ENCODE measurements around the gene SLC20A1.

Gene SLC20A1

DNA sequence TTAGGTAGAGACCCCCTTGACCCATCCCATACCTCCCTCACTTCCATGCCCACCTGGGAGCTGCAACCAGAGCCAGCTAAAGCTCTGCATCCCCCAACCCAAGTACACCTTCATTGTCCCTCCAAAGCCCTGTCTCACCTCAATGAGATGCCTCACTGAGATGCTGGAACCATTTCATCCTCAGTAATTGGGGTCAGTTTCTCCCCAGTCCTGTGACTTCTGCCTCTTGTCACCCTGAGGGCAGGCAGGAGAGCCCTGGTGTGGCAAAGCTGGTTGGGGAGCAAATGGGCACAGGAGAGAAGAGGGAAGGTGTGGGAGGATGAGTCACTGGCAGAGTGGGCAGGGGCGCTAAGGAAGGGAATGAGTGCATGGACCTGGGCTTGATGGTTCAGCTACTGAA is 47.2 kb downstream of the SLC20A1 start:
- Histone ChIP-seq H3K36me3 (ENCODE audit: insufficient read depth, low read length) (no peaks in the 10 kb centered on the region), H3K9ac (ENCODE audit: low read length) (no peak overlapping the region), H3K9me2 (ENCODE audit: low read depth, low read length) (no peaks in the 10 kb centered on the region), H3F3A (ENCODE audit: insufficient read depth, low read length) (no peaks in the 10 kb centered on the region), H3K79me2 (ENCODE audit: insufficient read depth, low read length) (no peaks in the 10 kb centered on the region), H2AFZ (ENCODE audit: low read length) (no peak overlapping the region), H3K4me3 (ENCODE audit: low read depth, low read length, poor library complexity, severe bottlenecking) (no peak overlapping the region), H3K27me3 (ENCODE audit: insufficient read depth, low read length) (0 out of 2 replicates have a peak, but pooled peaks cover 5% of the 10 kb centered on the region), H3K4me1 (ENCODE audit: insufficient read depth, low read length, severe bottlenecking) (no peaks in the 10 kb centered on the region), H3K27ac (ENCODE audit: low read depth, low read length, poor library complexity, severe bottlenecking) (no peak overlapping the region), H3K9me3 (ENCODE audit: low read length) (no peaks in the 10 kb centered on the region), H3K4me2 (ENCODE audit: low read length) (no peak overlapping the region), H4K20me1 (ENCODE audit: insufficient read depth, low read length) (no peaks in the 10 kb centered on the region)
- TF ChIP-seq EZH2 (IDR thresholded peaks at IDR 0.05; ENCODE audit: borderline replicate concordance, low read length), result no peak
- TF ChIP-seq, protein P1, sequence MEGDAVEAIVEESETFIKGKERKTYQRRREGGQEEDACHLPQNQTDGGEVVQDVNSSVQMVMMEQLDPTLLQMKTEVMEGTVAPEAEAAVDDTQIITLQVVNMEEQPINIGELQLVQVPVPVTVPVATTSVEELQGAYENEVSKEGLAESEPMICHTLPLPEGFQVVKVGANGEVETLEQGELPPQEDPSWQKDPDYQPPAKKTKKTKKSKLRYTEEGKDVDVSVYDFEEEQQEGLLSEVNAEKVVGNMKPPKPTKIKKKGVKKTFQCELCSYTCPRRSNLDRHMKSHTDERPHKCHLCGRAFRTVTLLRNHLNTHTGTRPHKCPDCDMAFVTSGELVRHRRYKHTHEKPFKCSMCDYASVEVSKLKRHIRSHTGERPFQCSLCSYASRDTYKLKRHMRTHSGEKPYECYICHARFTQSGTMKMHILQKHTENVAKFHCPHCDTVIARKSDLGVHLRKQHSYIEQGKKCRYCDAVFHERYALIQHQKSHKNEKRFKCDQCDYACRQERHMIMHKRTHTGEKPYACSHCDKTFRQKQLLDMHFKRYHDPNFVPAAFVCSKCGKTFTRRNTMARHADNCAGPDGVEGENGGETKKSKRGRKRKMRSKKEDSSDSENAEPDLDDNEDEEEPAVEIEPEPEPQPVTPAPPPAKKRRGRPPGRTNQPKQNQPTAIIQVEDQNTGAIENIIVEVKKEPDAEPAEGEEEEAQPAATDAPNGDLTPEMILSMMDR (IDR thresholded peaks at IDR 0.05; ENCODE audit: low read length), result no peak

DNA sequence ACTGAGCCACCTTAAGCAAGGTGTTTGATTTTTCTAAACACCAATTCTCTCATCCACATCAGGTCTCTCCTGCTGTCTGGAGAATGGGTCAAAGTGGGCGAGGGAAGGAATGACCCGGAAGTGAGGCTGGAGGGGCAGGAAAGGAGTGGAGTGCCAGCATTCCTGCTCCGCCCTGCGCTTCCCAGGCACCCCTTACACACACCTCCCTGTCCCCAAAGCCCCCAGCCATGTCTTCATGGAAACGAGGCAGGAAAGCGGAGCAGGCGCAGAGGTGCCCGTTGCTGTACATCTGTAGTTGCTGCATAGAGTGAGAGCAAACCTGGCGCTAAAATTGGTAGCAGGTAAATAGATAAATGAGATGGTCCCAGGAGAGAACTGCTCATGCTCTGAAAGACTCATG is 47.9 kb downstream of the SLC20A1 start:
- Histone ChIP-seq H4K20me1 (ENCODE audit: insufficient read depth, low read length) (no peaks in the 10 kb centered on the region), H3K9ac (ENCODE audit: low read length) (no peak overlapping the region), H2AFZ (ENCODE audit: low read length) (no peak overlapping the region), H3K79me2 (ENCODE audit: insufficient read depth, low read length) (no peaks in the 10 kb centered on the region), H3K4me1 (ENCODE audit: insufficient read depth, low read length, severe bottlenecking) (no peaks in the 10 kb centered on the region), H3K36me3 (ENCODE audit: insufficient read depth, low read length) (no peaks in the 10 kb centered on the region), H3K27ac (ENCODE audit: low read depth, low read length, poor library complexity, severe bottlenecking) (no peak overlapping the region), H3K4me3 (ENCODE audit: low read depth, low read length, poor library complexity, severe bottlenecking) (no peak overlapping the region), H3K4me2 (ENCODE audit: low read length) (no peak overlapping the region), H3K27me3 (ENCODE audit: insufficient read depth, low read length) (0 out of 2 replicates have a peak, but pooled peaks cover 5% of the 10 kb centered on the region), H3K9me2 (ENCODE audit: low read depth, low read length) (no peaks in the 10 kb centered on the region), H3K9me3 (ENCODE audit: low read length) (no peaks in the 10 kb centered on the region), H3F3A (ENCODE audit: insufficient read depth, low read length) (no peaks in the 10 kb centered on the region)
- TF ChIP-seq, protein P1 (IDR thresholded peaks at IDR 0.05; ENCODE audit: low read length), result no peak
- TF ChIP-seq EZH2 (IDR thresholded peaks at IDR 0.05; ENCODE audit: borderline replicate concordance, low read length), result no peak

DNA sequence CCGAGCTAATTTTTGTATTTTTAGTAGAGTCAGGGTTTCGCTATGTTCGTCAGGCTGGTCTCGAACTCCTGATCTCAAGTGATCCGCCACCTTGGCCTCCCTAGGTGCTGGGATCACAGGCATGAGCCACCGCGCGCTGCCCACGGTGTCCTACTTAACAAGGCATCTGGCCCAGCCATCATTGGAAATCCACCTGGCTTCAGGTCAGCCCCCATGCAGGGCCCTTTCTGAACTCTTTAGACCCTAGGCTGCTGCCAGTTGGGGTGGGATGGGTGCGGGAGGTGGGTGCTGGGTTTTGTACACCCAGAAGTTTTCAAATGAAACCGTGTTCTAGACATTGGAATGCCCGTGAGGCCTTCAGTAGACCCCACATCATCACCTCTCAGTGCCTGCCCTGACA is 48.4 kb downstream of the SLC20A1 start:
- H3K9ac ChIP-seq (ENCODE audit: low read length), result no peak overlapping the region
- no peak overlapping the region for H3K4me3 ChIP-seq (ENCODE audit: low read depth, low read length, poor library complexity, severe bottlenecking)
- H3K9me3 ChIP-seq (ENCODE audit: low read length), result no peaks in the 10 kb centered on the region
- TF ChIP-seq, protein P1 (IDR thresholded peaks at IDR 0.05; ENCODE audit: low read length), result no peak
- no peak overlapping the region for H3K4me2 ChIP-seq (ENCODE audit: low read length)
- H3K9me2 ChIP-seq (ENCODE audit: low read depth, low read length), result no peaks in the 10 kb centered on the region
- no peaks in the 10 kb centered on the region for H3F3A ChIP-seq (ENCODE audit: insufficient read depth, low read length)
- H3K27ac ChIP-seq (ENCODE audit: low read depth, low read length, poor library complexity, severe bottlenecking), result no peak overlapping the region
- no peaks in the 10 kb centered on the region for H4K20me1 ChIP-seq (ENCODE audit: insufficient read depth, low read length)
- no peaks in the 10 kb centered on the region for H3K79me2 ChIP-seq (ENCODE audit: insufficient read depth, low read length)
- H3K27me3 ChIP-seq (ENCODE audit: insufficient read depth, low read length), result 0 out of 2 replicates have a peak, but pooled peaks cover 5% of the 10 kb centered on the region
- no peak overlapping the region for H2AFZ ChIP-seq (ENCODE audit: low read length)
- H3K4me1 ChIP-seq (ENCODE audit: insufficient read depth, low read length, severe bottlenecking), result no peaks in the 10 kb centered on the region
- H3K36me3 ChIP-seq (ENCODE audit: insufficient read depth, low read length), result no peaks in the 10 kb centered on the region

Data from OCI-LY1 (cell line).